ENCODE measurements around the gene CTRB1. TPM values are rescaled to one million over a fixed set of nuclear protein-coding genes. Genes with fewer than 3 reads are reported as not detected.

Gene CTRB1
- total and polyA plus RNA-seq, 2 experiments from 2014 or later, result not detected

DNA sequence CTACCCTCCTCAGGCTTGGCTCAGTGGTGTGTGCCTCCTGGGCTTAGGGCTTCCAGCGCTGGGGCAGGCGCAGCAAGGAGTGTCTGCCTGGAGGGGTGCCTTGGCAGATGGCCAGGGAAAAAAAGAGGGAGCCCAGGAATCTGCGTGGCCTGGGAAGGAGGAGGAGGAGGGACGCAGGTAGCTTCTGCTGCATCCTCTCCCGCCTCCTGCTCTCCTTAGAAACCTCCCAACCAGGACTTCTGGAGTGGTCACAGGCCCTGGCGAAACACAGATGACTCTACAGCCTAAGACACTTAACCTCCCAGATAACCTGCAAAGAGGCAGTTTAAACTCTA is 40.0 kb downstream of the CTRB1 start:
- H3K9me2 ChIP-seq (ENCODE audit: insufficient read depth), result no peaks in the 10 kb centered on the region
- H2AFZ ChIP-seq, result no peak overlapping the region
- TF ChIP-seq EZH2 (IDR thresholded peaks at IDR 0.05; ENCODE audit: insufficient read depth, poor library complexity, severe bottlenecking) (no peak), EZH2phosphoT487 (IDR thresholded peaks at IDR 0.05; ENCODE audit: insufficient read depth, low read depth) (no peak)
- no peak overlapping the region for H3K4me2 ChIP-seq (ENCODE audit: unreplicated experiment)
- H3K27ac ChIP-seq, result no peak overlapping the region
- 66 to 77% methylated on average over 6 of the region's 6 CpGs for WGBS, 2 experiments (ENCODE audit: low coverage in 1 of 2, low lambda C conversion rate in 2 of 2, missing lambda C conversion rate in 2 of 2)
- H3K9me3 ChIP-seq (ENCODE audit: low read depth), result no peaks in the 10 kb centered on the region
- peaks cover 53% of the 10 kb centered on the region for H3K4me1 ChIP-seq (ENCODE audit: insufficient read depth)
- H3F3A ChIP-seq (ENCODE audit: insufficient read depth), result peaks cover 28% of the 10 kb centered on the region
- H3K9ac ChIP-seq, result 0 out of 2 replicates have a peak overlapping the region, but pooled peaks have one; percentile 9
- H3K79me2 ChIP-seq (ENCODE audit: insufficient read depth), result peaks cover 97% of the 10 kb centered on the region
- no peak for DNase-seq
- H3K36me3 ChIP-seq (ENCODE audit: low read depth), result no peaks in the 10 kb centered on the region
- peaks cover 17% of the 10 kb centered on the region; the same call in 1 of the 2 replicates for H4K20me1 ChIP-seq (ENCODE audit: insufficient read depth)
- no peaks in the 10 kb centered on the region for H3K27me3 ChIP-seq (replicated peaks; ENCODE audit: insufficient read depth)
- no peak overlapping the region for H3K4me3 ChIP-seq
- in situ Hi-C loops (cut with MboI), result no loop called here

DNA sequence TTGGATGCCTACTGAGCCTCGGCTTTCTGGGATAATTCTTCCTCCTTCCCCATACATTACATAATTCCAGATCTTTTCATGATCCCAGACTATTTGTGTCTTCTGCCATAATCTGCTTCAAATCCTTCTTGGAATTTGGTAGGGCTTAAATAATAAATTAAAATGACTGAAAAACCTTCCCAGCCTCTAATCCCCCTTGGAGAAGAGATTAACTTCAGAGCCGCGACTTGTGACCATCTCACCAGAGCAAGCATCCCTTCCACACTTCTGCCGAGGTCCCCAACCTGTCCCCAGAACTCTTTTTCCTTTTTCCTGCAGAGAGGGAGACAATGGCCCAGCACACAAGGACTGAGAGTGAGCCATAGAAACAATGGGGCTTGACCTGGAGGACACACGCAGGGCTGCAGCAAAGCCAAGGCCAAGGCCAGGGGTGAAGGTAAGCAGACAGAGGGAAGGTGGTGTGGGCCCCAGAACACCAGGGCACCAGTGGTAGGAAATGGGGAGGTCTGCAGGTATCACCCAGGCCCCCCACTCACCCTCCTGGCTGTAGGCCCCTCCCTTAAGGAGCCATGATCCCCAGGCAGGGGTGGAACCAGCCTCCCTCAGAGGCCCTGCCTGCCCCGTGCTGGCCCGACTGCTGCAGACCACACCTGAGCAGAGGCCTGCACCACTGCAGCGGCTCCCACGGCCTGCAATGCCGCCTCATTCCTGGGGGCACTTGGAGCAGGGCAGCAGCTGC is 42.2 kb downstream of the CTRB1 start:
- H3K27me3 ChIP-seq (replicated peaks; ENCODE audit: insufficient read depth), result no peaks in the 10 kb centered on the region
- H3K9me3 ChIP-seq (ENCODE audit: low read depth), result no peaks in the 10 kb centered on the region
- no peak for DNase-seq
- no peak overlapping the region for H3K4me3 ChIP-seq
- peaks cover 96% of the 10 kb centered on the region for H3K79me2 ChIP-seq (ENCODE audit: insufficient read depth)
- peaks cover 37% of the 10 kb centered on the region for H3K4me1 ChIP-seq (ENCODE audit: insufficient read depth)
- H4K20me1 ChIP-seq (ENCODE audit: insufficient read depth), result peaks cover 17% of the 10 kb centered on the region; the same call in 1 of the 2 replicates
- TF ChIP-seq EZH2 (IDR thresholded peaks at IDR 0.05; ENCODE audit: insufficient read depth, poor library complexity, severe bottlenecking), result no peak
- no peak for TF ChIP-seq EZH2phosphoT487 (IDR thresholded peaks at IDR 0.05; ENCODE audit: insufficient read depth, low read depth)
- H3K9ac ChIP-seq, result no peak overlapping the region
- no peak overlapping the region for H2AFZ ChIP-seq
- H3K9me2 ChIP-seq (ENCODE audit: insufficient read depth), result no peaks in the 10 kb centered on the region
- in situ Hi-C loops (cut with MboI), result no loop called here
- no peak overlapping the region for H3K4me2 ChIP-seq (ENCODE audit: unreplicated experiment)
- H3F3A ChIP-seq (ENCODE audit: insufficient read depth), result peaks cover 21% of the 10 kb centered on the region; the same call in 1 of the 2 replicates
- H3K36me3 ChIP-seq (ENCODE audit: low read depth), result no peaks in the 10 kb centered on the region
- WGBS, 2 experiments (ENCODE audit: low coverage in 1 of 2, low lambda C conversion rate in 2 of 2, missing lambda C conversion rate in 2 of 2), result 87% methylated on average over 9 to 10 of the region's 10 CpGs
- no peak overlapping the region for H3K27ac ChIP-seq

DNA sequence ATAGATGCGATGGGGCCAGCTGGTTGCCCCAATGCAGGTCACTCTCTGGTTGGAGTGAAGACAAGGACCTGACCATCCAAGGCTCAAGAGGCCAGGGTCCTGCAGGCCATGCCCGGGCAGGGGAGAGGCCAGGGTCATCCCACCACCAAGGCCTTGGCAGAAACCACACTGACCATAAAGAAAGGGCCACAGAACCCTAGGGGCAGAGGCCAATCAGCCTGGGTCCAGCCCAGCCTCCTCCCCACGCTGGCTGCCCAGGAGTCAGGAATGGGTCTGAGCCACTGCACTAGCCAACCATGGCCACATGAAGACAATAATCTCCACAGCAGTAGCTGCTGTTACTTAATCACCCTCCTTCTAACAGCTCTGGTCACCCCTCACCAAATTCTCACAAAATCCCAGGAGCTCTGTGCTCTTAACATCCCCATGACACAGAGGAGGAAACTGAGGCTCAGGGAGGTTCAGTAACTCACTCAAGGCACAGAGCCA is 42.8 kb downstream of the CTRB1 start:
- H3K9me3 ChIP-seq (ENCODE audit: low read depth), result no peaks in the 10 kb centered on the region
- no peak overlapping the region for H3K27ac ChIP-seq
- H3K27me3 ChIP-seq (replicated peaks; ENCODE audit: insufficient read depth), result no peaks in the 10 kb centered on the region
- DNase-seq, result no peak
- H3K4me2 ChIP-seq (ENCODE audit: unreplicated experiment), result no peak overlapping the region
- peaks cover 35% of the 10 kb centered on the region for H3K4me1 ChIP-seq (ENCODE audit: insufficient read depth)
- no peak for TF ChIP-seq EZH2 (IDR thresholded peaks at IDR 0.05; ENCODE audit: insufficient read depth, poor library complexity, severe bottlenecking)
- no peak for TF ChIP-seq EZH2phosphoT487 (IDR thresholded peaks at IDR 0.05; ENCODE audit: insufficient read depth, low read depth)
- H4K20me1 ChIP-seq (ENCODE audit: insufficient read depth), result peaks cover 17% of the 10 kb centered on the region; the same call in 1 of the 2 replicates
- H3K9ac ChIP-seq, result no peak overlapping the region
- peaks cover 89% of the 10 kb centered on the region for H3K79me2 ChIP-seq (ENCODE audit: insufficient read depth)
- H3K36me3 ChIP-seq (ENCODE audit: low read depth), result no peaks in the 10 kb centered on the region
- H3K4me3 ChIP-seq, result no peak overlapping the region
- no peaks in the 10 kb centered on the region for H3K9me2 ChIP-seq (ENCODE audit: insufficient read depth)
- peaks cover 20% of the 10 kb centered on the region; the same call in 1 of the 2 replicates for H3F3A ChIP-seq (ENCODE audit: insufficient read depth)
- H2AFZ ChIP-seq, result no peak overlapping the region
- WGBS, 2 experiments (ENCODE audit: low coverage in 1 of 2, low lambda C conversion rate in 2 of 2, missing lambda C conversion rate in 2 of 2), result 95 to 100% methylated on average over 3 of the region's 3 CpGs
- in situ Hi-C loops (cut with MboI), result no loop called here

DNA sequence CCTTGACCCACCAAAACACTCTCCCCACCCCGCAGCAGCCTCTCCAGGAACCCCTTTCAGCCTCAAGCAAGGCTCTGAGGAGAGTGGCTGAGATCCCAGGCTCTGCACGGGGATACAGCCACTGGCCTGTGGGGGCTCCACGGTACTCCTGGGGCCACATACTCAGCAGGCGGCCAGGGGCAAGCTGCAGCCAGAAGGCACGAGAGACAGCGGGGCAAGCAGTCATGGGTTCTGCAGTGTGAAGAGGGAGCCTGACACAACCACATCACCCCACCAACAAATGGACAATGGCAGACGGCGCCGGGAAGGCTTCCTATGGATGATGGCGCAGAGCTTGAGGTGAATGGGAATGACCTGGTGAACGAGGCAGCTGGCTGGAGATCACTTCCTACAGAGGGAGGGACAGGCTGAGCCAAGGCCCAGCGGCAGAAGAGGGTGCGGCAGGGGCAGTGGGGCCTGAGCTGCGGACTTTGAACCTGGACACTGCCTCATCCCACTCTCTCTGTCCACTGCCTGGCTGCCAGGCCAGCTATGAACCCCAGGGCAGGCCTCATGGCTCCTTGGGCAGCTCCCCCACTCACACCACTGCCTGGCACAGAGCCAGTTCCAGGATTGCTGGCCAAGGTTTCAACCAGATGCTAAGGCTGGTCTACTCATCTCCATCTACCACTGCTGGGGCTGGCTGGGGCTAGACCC is 43.5 kb downstream of the CTRB1 start:
- DNase-seq, result no peak
- no peaks in the 10 kb centered on the region for H3K36me3 ChIP-seq (ENCODE audit: low read depth)
- in situ Hi-C loops (cut with MboI), result no loop called here
- peaks cover 20% of the 10 kb centered on the region; the same call in 1 of the 2 replicates for H3F3A ChIP-seq (ENCODE audit: insufficient read depth)
- WGBS, 2 experiments (ENCODE audit: low coverage in 1 of 2, low lambda C conversion rate in 2 of 2, missing lambda C conversion rate in 2 of 2), result 81 to 82% methylated on average over 14 of the region's 14 CpGs
- peak overlapping the region; percentile 95; the same call in 1 of the 2 replicates for H3K9ac ChIP-seq
- peak overlapping the region; percentile 87 for H3K4me2 ChIP-seq (ENCODE audit: unreplicated experiment)
- H3K4me1 ChIP-seq (ENCODE audit: insufficient read depth), result peaks cover 29% of the 10 kb centered on the region
- H3K79me2 ChIP-seq (ENCODE audit: insufficient read depth), result peaks cover 83% of the 10 kb centered on the region
- H3K9me2 ChIP-seq (ENCODE audit: insufficient read depth), result no peaks in the 10 kb centered on the region
- peaks cover 17% of the 10 kb centered on the region; the same call in 1 of the 2 replicates for H4K20me1 ChIP-seq (ENCODE audit: insufficient read depth)
- H3K4me3 ChIP-seq, result peak overlapping the region; percentile 76; the same call in 1 of the 2 replicates
- peak overlapping the region; percentile 71; the same call in 1 of the 2 replicates for H3K27ac ChIP-seq
- H3K27me3 ChIP-seq (replicated peaks; ENCODE audit: insufficient read depth), result no peaks in the 10 kb centered on the region
- TF ChIP-seq EZH2phosphoT487 (IDR thresholded peaks at IDR 0.05; ENCODE audit: insufficient read depth, low read depth) (no peak), EZH2 (IDR thresholded peaks at IDR 0.05; ENCODE audit: insufficient read depth, poor library complexity, severe bottlenecking) (no peak)
- no peaks in the 10 kb centered on the region for H3K9me3 ChIP-seq (ENCODE audit: low read depth)
- no peak overlapping the region for H2AFZ ChIP-seq

All from GM23248 (cell line).